ENCODE measurements around the gene PCNX2.

Gene PCNX2

GRCh38 chr1:232987774-232988140 lies 307.8 kb downstream of the PCNX2 start:
- Histone ChIP-seq H3K27ac (no peak overlapping the region), H3K4me1 (no peaks in the 10 kb centered on the region), H3K4me3 (no peak overlapping the region), H3K4me2 (no peak overlapping the region), H3K9ac (no peak overlapping the region), H3K27me3 (no peaks in the 10 kb centered on the region), H3K9me3 (peaks cover 8% of the 10 kb centered on the region), H3K36me3 (peaks cover 12% of the 10 kb centered on the region; the same call in 1 of the 2 replicates), H4K20me1 (no peaks in the 10 kb centered on the region)
- TF ChIP-seq Cebpa-rat (IDR thresholded peaks at IDR 0.05) = no peak

- Histone ChIP-seq H3K36me3 (peaks cover 12% of the 10 kb centered on the region; the same call in 1 of the 2 replicates), H3K4me3 (no peak overlapping the region), H3K9ac (no peak overlapping the region), H3K9me3 (peaks cover 2% of the 10 kb centered on the region), H3K27me3 (no peaks in the 10 kb centered on the region), H4K20me1 (no peaks in the 10 kb centered on the region), H3K4me1 (no peaks in the 10 kb centered on the region), H3K4me2 (no peak overlapping the region), H3K27ac (no peak overlapping the region)
- TF ChIP-seq Cebpa-rat (IDR thresholded peaks at IDR 0.05) = no peak
Observed at GRCh38 chr1:232987046-232987773, 308.3 kb downstream of the PCNX2 start.

GRCh38 chr1:232986527-232986922 lies 309.0 kb downstream of the PCNX2 start:
- Histone ChIP-seq H3K9me3 (no peaks in the 10 kb centered on the region), H3K27ac (no peak overlapping the region), H4K20me1 (no peaks in the 10 kb centered on the region), H3K4me3 (no peak overlapping the region), H3K36me3 (peaks cover 9% of the 10 kb centered on the region; the same call in 1 of the 2 replicates), H3K4me2 (no peak overlapping the region), H3K27me3 (no peaks in the 10 kb centered on the region), H3K4me1 (no peaks in the 10 kb centered on the region), H3K9ac (no peak overlapping the region)
- no peak for TF ChIP-seq Cebpa-rat (IDR thresholded peaks at IDR 0.05)

GRCh38 chr1:232985882-232986526 lies 309.5 kb downstream of the PCNX2 start:
- H3K27me3 ChIP-seq = no peaks in the 10 kb centered on the region
- H3K4me3 ChIP-seq = no peak overlapping the region
- H3K9ac ChIP-seq = no peak overlapping the region
- no peak overlapping the region for H3K27ac ChIP-seq
- TF ChIP-seq Cebpa-rat (IDR thresholded peaks at IDR 0.05) = no peak
- H3K36me3 ChIP-seq = peaks cover 6% of the 10 kb centered on the region; the same call in 1 of the 2 replicates
- no peaks in the 10 kb centered on the region for H3K4me1 ChIP-seq
- H3K9me3 ChIP-seq = no peaks in the 10 kb centered on the region
- H3K4me2 ChIP-seq = no peak overlapping the region
- H4K20me1 ChIP-seq = no peaks in the 10 kb centered on the region

- H3K4me2 ChIP-seq = no peak overlapping the region
- no peaks in the 10 kb centered on the region for H4K20me1 ChIP-seq
- H3K9me3 ChIP-seq = no peaks in the 10 kb centered on the region
- H3K27ac ChIP-seq = no peak overlapping the region
- no peak overlapping the region for H3K9ac ChIP-seq
- no peak for TF ChIP-seq Cebpa-rat (IDR thresholded peaks at IDR 0.05)
- peaks cover 14% of the 10 kb centered on the region for H3K36me3 ChIP-seq
- no peak overlapping the region for H3K4me3 ChIP-seq
- no peaks in the 10 kb centered on the region for H3K27me3 ChIP-seq
- H3K4me1 ChIP-seq = no peaks in the 10 kb centered on the region
Observed at GRCh38 chr1:232984577-232985425, 310.7 kb downstream of the PCNX2 start.

- Histone ChIP-seq H3K36me3 (peaks cover 20% of the 10 kb centered on the region), H3K9ac (no peak overlapping the region), H3K4me3 (no peak overlapping the region), H3K27me3 (no peaks in the 10 kb centered on the region), H3K4me1 (peaks cover under 1% of the 10 kb centered on the region; the same call in 1 of the 2 replicates), H3K9me3 (no peaks in the 10 kb centered on the region), H4K20me1 (no peaks in the 10 kb centered on the region), H3K4me2 (no peak overlapping the region), H3K27ac (no peak overlapping the region)
- TF ChIP-seq Cebpa-rat (IDR thresholded peaks at IDR 0.05) = no peak
Observed at GRCh38 chr1:232983817-232984567, 311.5 kb downstream of the PCNX2 start.

GRCh38 chr1:232983375-232983774 lies 312.1 kb downstream of the PCNX2 start:
- Histone ChIP-seq H3K36me3 (peaks cover 26% of the 10 kb centered on the region), H3K4me1 (peaks cover 6% of the 10 kb centered on the region), H3K27ac (no peak overlapping the region), H3K27me3 (no peaks in the 10 kb centered on the region), H3K4me3 (no peak overlapping the region), H3K9ac (no peak overlapping the region), H4K20me1 (no peaks in the 10 kb centered on the region), H3K4me2 (no peak overlapping the region), H3K9me3 (no peaks in the 10 kb centered on the region)
- no peak for TF ChIP-seq Cebpa-rat (IDR thresholded peaks at IDR 0.05)

GRCh38 chr1:232982238-232982944 lies 313.1 kb downstream of the PCNX2 start:
- no peaks in the 10 kb centered on the region for H3K9me3 ChIP-seq
- no peak overlapping the region for H3K9ac ChIP-seq
- H4K20me1 ChIP-seq = no peaks in the 10 kb centered on the region
- H3K4me1 ChIP-seq = peaks cover 15% of the 10 kb centered on the region
- H3K36me3 ChIP-seq = peaks cover 36% of the 10 kb centered on the region
- no peak for TF ChIP-seq Cebpa-rat (IDR thresholded peaks at IDR 0.05)
- H3K4me3 ChIP-seq = no peak overlapping the region
- no peak overlapping the region for H3K4me2 ChIP-seq
- no peaks in the 10 kb centered on the region for H3K27me3 ChIP-seq
- H3K27ac ChIP-seq = no peak overlapping the region
